CD14-positive monocyte (primary cell): ENCODE results near the gene CNTN5. TPM values are rescaled to one million over a fixed set of nuclear protein-coding genes. Genes with fewer than 3 reads are reported as not detected.

Experiments
- DNase-seq, 3 donors: peaks; one replicate each; pipeline ENCODE4 v3.0.0-alpha.2; 2011 to 2022
- H2AFZ ChIP-seq: 2 replicates; pipeline ENCODE4 v1.6.0; 2012; ENCODE audit warnings: mild to moderate bottlenecking, low read depth, low read length, inconsistent platforms; ENCODE audit not compliant: insufficient read depth, poor library complexity, severe bottlenecking
- H3K27ac ChIP-seq, 2 donors: 1 replicate in 1 of 2; 2 replicates in 1 of 2; pipeline ENCODE4 v1.5.1; 2012 to 2013; ENCODE audit warnings: low read length in 2 of 2, control low read depth in 1 of 2, inconsistent platforms in 1 of 2, low read depth in 1 of 2, mild to moderate bottlenecking in 1 of 2
- H3K27me3 ChIP-seq, 2 donors: one replicate each; pipeline versions ENCODE4 v1.6.0 to v1.6.1; 2011 to 2013; ENCODE audit warnings: low read length in 2 of 2; ENCODE audit not compliant: control insufficient read depth in 2 of 2, insufficient read depth in 2 of 2
- H3K36me3 ChIP-seq, 2 donors: replicated peaks in 1 of 2; 1 replicate in 1 of 2; 2 replicates in 1 of 2; pipeline versions ENCODE4 v1.5.1 to v1.6.1; 2012 to 2013; ENCODE audit warnings: low read length in 2 of 2, control low read depth in 1 of 2, inconsistent platforms in 1 of 2, mild to moderate bottlenecking in 1 of 2; ENCODE audit not compliant: insufficient read depth in 2 of 2, control insufficient read depth in 1 of 2
- H3K4me1 ChIP-seq, 2 donors: 1 replicate in 1 of 2; 2 replicates in 1 of 2; pipeline versions ENCODE4 v1.5.1 to v1.6.1; 2012 to 2013; ENCODE audit warnings: low read length in 2 of 2, control low read depth in 1 of 2, inconsistent platforms in 1 of 2, mild to moderate bottlenecking in 1 of 2, moderate library complexity in 1 of 2; ENCODE audit not compliant: insufficient read depth in 2 of 2, control insufficient read depth in 1 of 2
- H3K4me2 ChIP-seq: replicated peaks from 2 replicates; pipeline ENCODE3; 2012; ENCODE audit warnings: low read length, moderate library complexity, mild to moderate bottlenecking; ENCODE audit not compliant: poor library complexity, severe bottlenecking; ENCODE audit errors: extremely low read depth
- H3K4me3 ChIP-seq, 3 experiments: fragments of 200-600 bp in 1 of 3; sonication (generic) in 1 of 3; replicated peaks in 1 of 3; 1 replicate in 2 of 3; 2 replicates in 1 of 3; pipeline ENCODE4 v1.5.1; 2011 to 2013; ENCODE audit warnings: low read length in 3 of 3, mild to moderate bottlenecking in 3 of 3, control low read depth in 2 of 3, low read depth in 2 of 3, inconsistent platforms in 1 of 3, moderate library complexity in 1 of 3
- H3K79me2 ChIP-seq: 2 replicates; pipeline ENCODE4 v1.6.0; 2012; ENCODE audit warnings: mild to moderate bottlenecking, control low read depth, inconsistent platforms, low read length, moderate library complexity; ENCODE audit not compliant: insufficient read depth
- H3K9ac ChIP-seq: 2 replicates; pipeline ENCODE4 v1.6.0; 2017; ENCODE audit warnings: low read length, mild to moderate bottlenecking; ENCODE audit not compliant: insufficient read depth, poor library complexity, severe bottlenecking
- H3K9me3 ChIP-seq, 2 donors: replicated peaks in 1 of 2; 1 replicate in 1 of 2; 2 replicates in 1 of 2; pipeline versions ENCODE4 v1.5.1 to v1.6.1; 2012 to 2013; ENCODE audit warnings: low read length in 2 of 2, control low read depth in 1 of 2; ENCODE audit not compliant: control insufficient read depth in 1 of 2, insufficient read depth in 1 of 2
- H4K20me1 ChIP-seq: 2 replicates; pipeline ENCODE4 v1.6.0; 2012; ENCODE audit warnings: mild to moderate bottlenecking, low read length, control low read depth, moderate library complexity; ENCODE audit not compliant: insufficient read depth
- H3K27ac Mint-ChIP-seq, 7 donors: one replicate each; pipeline ENCODE4 v1.8.0; 2020; ENCODE audit warnings: mild to moderate bottlenecking in 7 of 7, mixed read lengths in 7 of 7, moderate library complexity in 6 of 7, inconsistent platforms in 2 of 7
- H3K27me3 Mint-ChIP-seq, 3 donors: one replicate each; pipeline ENCODE4 v1.8.0; 2021 to 2022; ENCODE audit warnings: low read depth in 3 of 3, mild to moderate bottlenecking in 3 of 3, mixed read lengths in 3 of 3, moderate library complexity in 3 of 3, inconsistent platforms in 1 of 3
- H3K36me3 Mint-ChIP-seq, 2 donors: one replicate each; pipeline ENCODE4 v1.8.0; 2020; ENCODE audit warnings: mixed read lengths in 2 of 2, inconsistent platforms in 1 of 2, mild to moderate bottlenecking in 1 of 2
- H3K4me1 Mint-ChIP-seq: one replicate; pipeline ENCODE4 v1.8.0; 2020; ENCODE audit warnings: mild to moderate bottlenecking, mixed read lengths
- H3K4me3 Mint-ChIP-seq, 2 donors: one replicate each; pipeline ENCODE4 v1.8.0; 2020; ENCODE audit warnings: mild to moderate bottlenecking in 2 of 2, mixed read lengths in 2 of 2, moderate library complexity in 1 of 2
- H3K9me3 Mint-ChIP-seq, 7 donors: one replicate each; pipeline ENCODE4 v1.8.0; 2020 to 2022; ENCODE audit warnings: mixed read lengths in 7 of 7, mild to moderate bottlenecking in 6 of 7, moderate library complexity in 6 of 7, inconsistent platforms in 2 of 7
- CTCF ChIP-seq: fragments of 200-600 bp; IDR thresholded peaks from one replicate; pipeline ENCODE4 v1.8.0; 2022; ENCODE audit warnings: antibody characterized with exemption, mild to moderate bottlenecking
- WGBS: methylation state at CpG from one replicate; pipeline ENCODE4 v1.1.5; 2013; ENCODE audit warnings: missing lambda C conversion rate; ENCODE audit not compliant: insufficient coverage; 5-methylcytosine and 5-hydroxymethylcytosine counted together
- intact Hi-C, 2 donors: fragments of 100-400 bp; cut with micrococcal nuclease; formaldehyde crosslinking; loops; one replicate each; pipeline versions ENCODE4 v1.15.0 to v1.15.1; 2023
- polyA plus RNA-seq, 3 donors: library from polyadenylated mRNA; depleted of rRNA in 1 of 3; unstranded in 2 of 3; stranded (reverse) in 1 of 3; fragments of 300-500 nt in 2 of 3; fragments of >200 nt in 1 of 3; fragmentation: Illumina TruSeq in 2 of 3; gene quantifications; 1 replicate in 2 of 3; 2 replicates in 1 of 3; pipeline ENCODE4 v1.2.3, GENCODE V29; 2012 to 2021

CNTN5 gene
- polyA plus RNA-seq, 3 donors: not detected

- no peaks in the 10 kb centered on the region for H3K27me3 ChIP-seq
- no peak overlapping the region for H2AFZ ChIP-seq
- H3K36me3 Mint-ChIP-seq: no peaks in the 10 kb centered on the region
- no peaks in the 10 kb centered on the region for H3K4me1 ChIP-seq
- H3K9me3 Mint-ChIP-seq: peaks cover 2 to 13% (median 8%) of the 10 kb centered on the region in 7 donors
- no peaks in the 10 kb centered on the region for H3K79me2 ChIP-seq
- H4K20me1 ChIP-seq: no peaks in the 10 kb centered on the region
- H3K27me3 Mint-ChIP-seq: peaks cover 0 to 1% (median 0%) of the 10 kb centered on the region in 3 donors
- no peaks in the 10 kb centered on the region for H3K36me3 ChIP-seq
- H3K9me3 ChIP-seq: peaks cover 4 to 22% of the 10 kb centered on the region in 2 donors
- intact Hi-C loops: no loop called here
- H3K4me3 Mint-ChIP-seq: no peak overlapping the region
- no peak overlapping the region for H3K27ac Mint-ChIP-seq
- 90% methylated on average over 3 of the region's 3 CpGs for WGBS
- no peak for DNase-seq
- no peak overlapping the region for H3K9ac ChIP-seq
- no peak overlapping the region for H3K4me2 ChIP-seq
- no peak overlapping the region for H3K4me3 ChIP-seq
- no peak for TF ChIP-seq CTCF
- no peak overlapping the region for H3K27ac ChIP-seq
- no peaks in the 10 kb centered on the region for H3K4me1 Mint-ChIP-seq
Measured at GRCh38 chr11:99920956-99921355, 900.2 kb downstream of the CNTN5 start.

GRCh38 chr11:99925968-99926367, 905.2 kb downstream of the CNTN5 start:
- Mint-ChIP-seq H3K9me3 (peaks cover 2 to 16% (median 4%) of the 10 kb centered on the region in 7 donors), H3K4me1 (no peaks in the 10 kb centered on the region), H3K36me3 (no peaks in the 10 kb centered on the region), H3K27me3 (peaks cover 0 to 2% (median 0%) of the 10 kb centered on the region in 3 donors), H3K4me3 (no peak overlapping the region), H3K27ac (no peak overlapping the region)
- Histone ChIP-seq H2AFZ (no peak overlapping the region), H3K27ac (no peak overlapping the region), H3K36me3 (no peaks in the 10 kb centered on the region), H3K27me3 (no peaks in the 10 kb centered on the region), H3K79me2 (no peaks in the 10 kb centered on the region), H3K9me3 (peaks cover 14 to 15% of the 10 kb centered on the region in 2 donors), H3K4me3 (no peak overlapping the region), H3K4me2 (no peak overlapping the region), H3K4me1 (no peaks in the 10 kb centered on the region), H3K9ac (no peak overlapping the region), H4K20me1 (no peaks in the 10 kb centered on the region)
- TF ChIP-seq CTCF: no peak
- no CpG with 5 or more reads among the region's 1 CpG for WGBS
- intact Hi-C loops: no loop called here
- no peak for DNase-seq
